Chondrocyte (in vitro differentiated cells): ENCODE results near the gene CREG2. TPM values are rescaled to one million over a fixed set of nuclear protein-coding genes. Genes with fewer than 3 reads are reported as not detected.
A peak's percentile ranks its signal among the peaks of the same experiment; 100 is the strongest.

ENCODE experiments used
- DNase-seq: peaks from one replicate; pipeline ENCODE4 v3.0.0; 2021; ENCODE audit warnings: mixed read lengths, low spot score
- H3K27ac Mint-ChIP-seq: one replicate; pipeline ENCODE4 v1.8.0; 2021; ENCODE audit warnings: mild to moderate bottlenecking, moderate library complexity, mixed read lengths; ENCODE audit not compliant: unreplicated experiment
- H3K27me3 Mint-ChIP-seq: 2 replicates; pipeline ENCODE4 v1.8.0; 2021; ENCODE audit warnings: low read depth, mixed read lengths
- H3K36me3 Mint-ChIP-seq: 2 replicates; pipeline ENCODE4 v1.8.0; 2021; ENCODE audit warnings: low read depth, mixed read lengths
- H3K4me1 Mint-ChIP-seq: 2 replicates; pipeline ENCODE4 v1.8.0; 2021; ENCODE audit warnings: low read depth, mild to moderate bottlenecking, mixed read lengths
- H3K4me3 Mint-ChIP-seq: one replicate; pipeline ENCODE4 v1.8.0; 2021; ENCODE audit warnings: mild to moderate bottlenecking, moderate library complexity, mixed read lengths; ENCODE audit not compliant: unreplicated experiment
- H3K9me3 Mint-ChIP-seq: 2 replicates; pipeline ENCODE4 v1.8.0; 2021; ENCODE audit warnings: low read depth, mixed read lengths
- total RNA-seq: library from RNA; stranded (reverse); gene quantifications from 3 replicates; pipeline ENCODE4 v1.2.1, GENCODE V29; 2021
- TF ChIP-seq, protein P1 (sequence below): fragments of 200-600 bp; sonication (generic); IDR thresholded peaks from 2 replicates; pipeline ENCODE4 v1.5.0; 2021; ENCODE audit warnings: antibody characterized with exemption, mild to moderate bottlenecking, moderate library complexity

CREG2 gene
- total RNA-seq, 1 donor from 2014 or later, result not detected

DNA sequence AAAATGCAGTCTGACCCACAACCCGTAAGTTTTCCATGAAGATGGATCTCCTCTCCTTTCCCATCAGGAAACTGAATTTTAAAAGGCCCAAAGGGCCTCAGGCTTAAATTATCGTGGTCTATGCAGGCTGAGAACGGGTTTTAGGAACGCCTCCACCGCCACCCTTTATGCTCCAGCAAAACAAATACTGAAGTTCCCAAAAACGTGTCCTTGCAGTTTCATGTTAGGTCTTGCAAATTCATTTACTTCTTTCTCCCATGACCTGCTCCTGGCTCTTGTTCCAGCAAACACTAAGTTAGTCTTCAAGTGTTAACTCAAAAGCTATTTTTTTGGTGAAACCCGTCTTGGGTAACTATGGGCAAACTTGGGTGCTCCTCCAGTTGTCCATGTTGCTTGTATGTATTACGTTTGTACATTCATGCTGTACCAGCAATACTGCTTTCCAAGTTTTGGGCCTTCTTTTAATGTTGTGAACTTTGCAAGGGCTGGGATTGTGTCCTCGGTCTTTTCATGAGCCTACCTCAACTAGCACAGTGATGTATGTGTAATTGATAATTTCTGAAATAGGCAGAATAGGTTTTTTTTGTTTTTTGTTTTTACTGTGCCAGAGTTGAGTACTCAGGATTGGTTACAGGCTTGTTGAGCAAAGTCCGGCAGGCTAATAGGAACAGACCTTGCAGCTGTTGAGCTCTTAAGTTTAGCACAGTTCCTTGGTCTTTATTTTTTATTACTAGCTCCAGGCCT, 77.0 kb downstream of the CREG2 start:
- TF ChIP-seq, protein P1, sequence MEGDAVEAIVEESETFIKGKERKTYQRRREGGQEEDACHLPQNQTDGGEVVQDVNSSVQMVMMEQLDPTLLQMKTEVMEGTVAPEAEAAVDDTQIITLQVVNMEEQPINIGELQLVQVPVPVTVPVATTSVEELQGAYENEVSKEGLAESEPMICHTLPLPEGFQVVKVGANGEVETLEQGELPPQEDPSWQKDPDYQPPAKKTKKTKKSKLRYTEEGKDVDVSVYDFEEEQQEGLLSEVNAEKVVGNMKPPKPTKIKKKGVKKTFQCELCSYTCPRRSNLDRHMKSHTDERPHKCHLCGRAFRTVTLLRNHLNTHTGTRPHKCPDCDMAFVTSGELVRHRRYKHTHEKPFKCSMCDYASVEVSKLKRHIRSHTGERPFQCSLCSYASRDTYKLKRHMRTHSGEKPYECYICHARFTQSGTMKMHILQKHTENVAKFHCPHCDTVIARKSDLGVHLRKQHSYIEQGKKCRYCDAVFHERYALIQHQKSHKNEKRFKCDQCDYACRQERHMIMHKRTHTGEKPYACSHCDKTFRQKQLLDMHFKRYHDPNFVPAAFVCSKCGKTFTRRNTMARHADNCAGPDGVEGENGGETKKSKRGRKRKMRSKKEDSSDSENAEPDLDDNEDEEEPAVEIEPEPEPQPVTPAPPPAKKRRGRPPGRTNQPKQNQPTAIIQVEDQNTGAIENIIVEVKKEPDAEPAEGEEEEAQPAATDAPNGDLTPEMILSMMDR, result no peak
- no peak overlapping the region for H3K27ac Mint-ChIP-seq
- peaks cover 29% of the 10 kb centered on the region for H3K4me1 Mint-ChIP-seq
- no peaks in the 10 kb centered on the region for H3K27me3 Mint-ChIP-seq
- DNase-seq, result no peak
- no peak overlapping the region for H3K4me3 Mint-ChIP-seq
- no peaks in the 10 kb centered on the region for H3K9me3 Mint-ChIP-seq
- H3K36me3 Mint-ChIP-seq, result no peaks in the 10 kb centered on the region

DNA sequence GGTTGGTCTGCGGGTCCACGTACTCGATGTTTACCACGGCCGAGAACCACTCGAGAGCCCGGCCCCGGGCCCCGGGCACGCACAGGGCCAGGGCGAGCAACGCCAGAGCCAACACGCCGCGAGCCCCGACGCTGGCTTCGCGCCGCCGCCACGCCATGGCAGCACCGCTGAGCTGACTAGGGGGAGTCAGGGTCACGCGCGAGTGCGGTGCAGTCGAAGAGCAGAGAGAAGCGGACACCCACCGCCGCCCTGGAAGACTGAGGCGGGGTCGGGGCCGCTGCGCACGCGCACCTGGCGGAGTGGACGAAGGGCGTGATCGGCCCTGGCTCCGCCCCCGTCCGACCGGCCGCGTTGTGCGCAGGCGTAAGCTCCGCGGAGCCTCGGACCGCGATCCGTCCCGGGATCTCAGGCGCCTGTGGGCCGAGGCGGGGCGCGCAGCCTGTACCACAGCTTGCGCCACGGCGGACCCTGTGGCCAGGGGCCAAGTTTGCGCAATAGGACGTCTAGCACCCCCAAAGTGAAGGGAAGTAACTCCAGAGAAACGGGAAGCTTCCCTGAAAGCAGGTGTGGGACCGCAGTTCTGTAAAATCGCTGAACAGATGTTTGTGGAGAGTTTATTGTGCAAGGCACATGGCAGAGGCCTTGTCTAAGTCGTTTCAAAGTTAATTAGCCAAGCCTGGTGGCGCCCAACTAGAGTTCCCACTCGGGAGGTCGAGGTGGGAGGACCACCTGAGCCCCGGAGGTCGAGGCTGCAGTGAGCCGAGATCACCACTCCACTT, 78.7 kb downstream of the CREG2 start, which contains the start of gene RNF149:
RNF149 (minus strand) TSS at position 270 of the 779 bp plus-strand sequence; CDS start at position 157, 113 bp downstream.
- peak within 1 kb of the TSS; percentile 90 for H3K4me3 Mint-ChIP-seq
- peak within 1 kb of the TSS; percentile 92 for H3K27ac Mint-ChIP-seq
- no peaks in the 10 kb centered on the region for H3K36me3 Mint-ChIP-seq
- TF ChIP-seq, protein P1, result peak; percentile 22
- no peaks in the 10 kb centered on the region for H3K9me3 Mint-ChIP-seq
- no peaks in the 10 kb centered on the region for H3K27me3 Mint-ChIP-seq
- DNase-seq, result peak; percentile 96
- H3K4me1 Mint-ChIP-seq, result peaks cover 43% of the 10 kb centered on the region

DNA sequence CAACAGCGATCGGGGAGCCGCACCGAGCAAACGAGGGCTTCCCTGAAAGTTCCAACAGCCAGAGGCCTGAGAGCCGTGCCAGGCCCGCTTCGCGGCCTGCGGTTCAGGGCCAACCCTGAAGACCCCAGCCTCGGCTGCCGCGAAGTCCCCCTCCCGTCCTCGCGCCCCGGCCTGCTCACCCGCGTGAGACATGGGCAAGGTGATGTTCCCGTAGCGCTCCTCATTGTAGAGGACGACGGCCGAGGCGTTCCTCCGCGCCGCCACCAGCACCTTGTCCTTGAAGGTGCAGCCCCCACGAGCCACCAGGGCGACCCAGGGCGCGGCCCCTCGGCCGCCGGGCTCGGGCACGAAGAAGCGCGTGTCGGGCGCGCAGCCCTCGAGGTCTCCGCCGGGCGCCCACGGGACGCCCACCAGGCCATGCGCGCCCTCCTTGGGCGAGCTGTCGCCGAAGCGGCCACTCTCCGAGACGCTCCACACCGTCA, 79.3 kb downstream of the CREG2 start:
- TF ChIP-seq, protein P1, result no peak
- Mint-ChIP-seq H3K36me3 (no peaks in the 10 kb centered on the region), H3K4me1 (peaks cover 43% of the 10 kb centered on the region), H3K27ac (peak overlapping the region; percentile 92), H3K9me3 (no peaks in the 10 kb centered on the region), H3K4me3 (peak overlapping the region; percentile 90), H3K27me3 (no peaks in the 10 kb centered on the region)
- no peak for DNase-seq

DNA sequence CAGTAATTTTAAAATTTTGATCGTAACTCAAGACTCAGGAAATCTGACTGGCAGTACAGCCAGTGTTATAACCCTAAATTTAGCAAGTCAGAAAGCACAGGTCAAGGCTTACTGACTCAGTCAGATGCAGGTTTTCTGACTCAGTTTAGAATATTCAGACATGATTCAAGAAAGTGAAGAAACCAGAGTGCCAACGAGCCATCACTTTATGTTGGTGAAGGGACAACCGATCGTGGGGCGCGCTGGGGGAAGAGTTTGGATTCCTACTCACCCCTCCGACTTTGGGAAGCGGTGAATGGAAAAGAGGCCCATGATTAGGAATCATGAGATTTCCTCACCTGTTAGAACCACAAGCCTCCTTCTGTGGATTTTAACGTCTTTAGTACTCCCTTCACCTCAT, 79.8 kb downstream of the CREG2 start:
- Mint-ChIP-seq H3K27ac (peak overlapping the region; percentile 92), H3K27me3 (no peaks in the 10 kb centered on the region), H3K36me3 (peaks cover under 1% of the 10 kb centered on the region), H3K4me3 (peak overlapping the region; percentile 90), H3K9me3 (no peaks in the 10 kb centered on the region), H3K4me1 (peaks cover 43% of the 10 kb centered on the region)
- TF ChIP-seq, protein P1, result no peak
- DNase-seq, result no peak

DNA sequence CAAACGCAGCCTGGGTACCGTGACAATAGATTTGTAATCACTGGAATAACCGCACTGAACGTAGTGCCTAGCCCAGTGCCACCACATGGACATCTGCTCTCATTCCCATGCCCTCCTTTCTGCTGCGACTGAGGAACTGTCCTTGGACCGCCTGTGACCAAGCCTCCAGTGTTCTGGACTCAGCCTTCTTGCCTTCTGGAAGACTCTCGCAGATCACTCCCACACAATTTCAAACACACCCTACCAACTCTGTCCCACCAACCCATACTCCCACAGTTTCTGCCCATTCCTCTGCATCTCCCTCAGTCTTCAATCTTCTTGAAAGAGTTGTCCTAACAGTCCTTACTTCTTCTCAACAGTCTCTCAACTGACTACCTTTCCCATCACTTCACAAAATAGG, 80.9 kb downstream of the CREG2 start:
- H3K27ac Mint-ChIP-seq, result peak overlapping the region; percentile 92
- no peak for DNase-seq
- H3K4me1 Mint-ChIP-seq, result peaks cover 50% of the 10 kb centered on the region
- TF ChIP-seq, protein P1, result no peak
- no peaks in the 10 kb centered on the region for H3K27me3 Mint-ChIP-seq
- H3K9me3 Mint-ChIP-seq, result no peaks in the 10 kb centered on the region
- peak overlapping the region; percentile 90 for H3K4me3 Mint-ChIP-seq
- H3K36me3 Mint-ChIP-seq, result peaks cover 2% of the 10 kb centered on the region
